Hematopoietic multipotent progenitor cell treated with erythropoietin and hydrocortisone succinate and interleukin-3 and kit ligand, for 6 days (in vitro differentiated cells): ENCODE data around the gene PAK5.

Source experiments
- DNase-seq: peaks from one replicate; pipeline ENCODE4 v3.0.0-alpha.2; 2015

PAK5 gene

DNA sequence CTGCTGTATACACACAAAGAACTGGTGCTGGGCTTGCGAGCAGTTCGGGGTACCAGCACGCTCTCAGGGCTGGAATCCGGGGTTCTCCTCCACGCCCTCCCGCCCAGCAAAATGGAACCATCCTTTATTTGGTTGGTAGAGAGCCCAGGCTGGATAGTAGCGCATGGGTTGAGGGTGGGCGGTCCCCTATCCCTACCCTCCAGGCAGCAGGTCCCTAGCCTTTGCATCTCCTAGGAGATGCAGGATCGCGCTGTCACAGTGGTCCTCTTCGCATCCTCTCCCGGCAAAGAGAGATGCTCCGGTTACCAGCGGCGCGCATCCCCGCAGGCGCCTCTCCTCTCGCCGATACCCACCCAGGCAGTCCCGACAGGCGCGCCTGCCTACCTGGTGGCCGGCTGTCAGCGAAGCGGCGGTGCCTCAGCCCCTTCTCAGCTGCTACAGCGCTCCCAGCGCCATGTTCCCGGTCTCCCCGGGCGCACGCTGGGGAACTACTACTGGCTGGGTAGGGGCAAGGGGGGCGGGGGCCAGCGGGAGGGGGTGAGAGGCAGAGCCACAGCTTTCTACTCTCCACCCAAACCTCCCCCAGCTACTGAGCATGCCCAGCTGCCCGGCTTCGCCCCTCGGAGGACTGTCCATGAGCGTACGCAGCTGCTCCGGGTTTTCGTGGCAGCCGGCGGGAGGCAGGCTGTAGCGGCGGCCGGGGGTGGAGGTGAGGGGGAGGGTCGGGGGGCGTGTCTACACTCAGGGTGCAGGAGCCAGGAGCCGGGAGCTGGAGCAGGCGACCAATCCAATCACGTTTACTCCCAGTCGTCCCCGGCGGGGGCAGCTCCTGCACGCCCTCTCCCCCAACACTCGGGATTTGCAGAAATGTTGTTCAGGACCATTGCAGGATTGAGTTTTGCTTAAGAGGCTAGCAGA is at the start of gene PAK5:
Gene PAK5 (minus strand): TSS at position 699 of the 918 bp plus-strand sequence. CDS start 194,748 bp downstream, outside the sequence.
- DNase-seq: peak; percentile 1

- no peak for DNase-seq
Observed at GRCh38 chr20:9887706-9888105, 48.8 kb upstream of the PAK5 start.

DNA sequence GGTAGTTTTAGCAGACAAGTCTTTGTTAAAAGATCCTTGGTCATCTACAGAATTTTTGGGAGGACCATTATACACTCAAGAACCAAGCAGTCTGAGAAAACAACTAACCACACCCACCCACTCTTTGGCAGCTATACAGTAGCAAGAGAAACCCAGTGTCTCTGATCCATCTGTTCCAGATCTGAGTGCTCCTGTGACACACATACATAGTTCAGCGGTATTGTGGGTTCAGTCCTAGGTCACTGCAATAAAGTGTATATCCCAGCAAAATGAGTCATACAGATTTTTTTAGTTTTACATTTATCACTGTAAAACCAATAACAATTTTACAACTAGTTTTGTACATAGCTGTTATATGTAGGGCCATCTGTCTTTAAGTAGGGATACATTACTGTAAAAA is 47.4 kb upstream of the PAK5 start:
- DNase-seq: no peak

DNA sequence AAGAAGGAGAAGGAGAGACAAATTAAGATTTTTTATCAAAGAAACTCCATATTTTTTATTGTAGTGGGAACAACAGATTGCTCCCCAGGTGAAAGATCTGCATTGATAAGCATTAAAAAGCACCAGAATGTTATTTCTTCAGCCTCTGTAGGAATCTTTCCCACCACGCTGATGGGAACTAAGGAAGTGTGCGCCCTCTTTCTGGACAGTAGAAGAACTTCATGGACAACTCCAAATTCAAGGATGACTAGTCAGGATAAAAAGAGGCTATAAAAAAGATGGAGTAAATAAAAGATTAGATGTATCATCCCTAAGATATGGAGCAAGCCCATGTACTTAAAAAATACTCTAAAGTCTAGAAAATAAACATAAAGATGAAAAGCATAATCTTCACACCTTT is 45.8 kb upstream of the PAK5 start:
- no peak for DNase-seq

DNA sequence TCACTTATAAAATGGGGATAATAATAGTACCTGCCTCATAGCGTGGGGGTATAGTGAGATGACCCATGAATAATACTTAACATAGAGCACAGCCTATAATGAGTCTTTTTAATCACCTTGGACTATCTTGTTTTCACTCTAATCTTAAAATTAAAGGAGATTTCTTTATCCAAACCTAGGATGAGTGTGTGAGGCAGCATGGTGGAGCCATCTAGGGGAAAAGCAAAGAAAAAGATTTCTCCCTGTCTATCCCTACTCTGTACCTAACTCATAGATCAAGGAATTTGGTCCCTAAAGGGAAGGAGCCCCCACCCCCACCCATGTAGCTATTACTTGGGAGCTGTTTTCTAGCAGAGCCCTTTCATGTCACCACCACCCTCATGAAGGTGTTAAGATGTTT is 45.2 kb upstream of the PAK5 start:
- DNase-seq: no peak

DNA sequence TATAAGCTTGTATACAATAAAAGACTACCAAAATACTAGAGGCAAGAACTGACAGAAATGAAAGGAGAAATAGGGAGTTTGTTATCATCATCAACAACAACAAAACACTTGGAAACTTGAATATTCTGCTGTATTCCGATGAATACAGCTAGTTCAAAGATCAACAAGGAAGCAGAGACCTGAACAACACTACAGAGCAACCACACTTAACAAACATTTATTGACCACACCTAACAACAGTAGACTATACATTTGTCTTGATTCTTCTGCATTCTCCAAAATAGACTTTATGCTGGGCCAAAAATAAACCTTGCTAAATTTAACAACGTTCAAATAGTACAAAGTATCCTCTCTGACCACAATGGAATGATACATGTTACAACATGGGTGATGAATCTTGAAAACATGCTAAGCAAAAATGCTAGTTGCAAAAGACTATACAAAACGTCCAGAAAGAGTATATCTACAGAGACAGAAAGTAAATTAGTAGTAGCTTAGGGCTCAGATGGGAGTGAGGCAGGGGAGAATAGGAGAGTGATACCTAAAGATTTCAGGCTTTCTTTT is 39.1 kb upstream of the PAK5 start:
- DNase-seq: no peak

GRCh38 chr20:9867196-9867980 is 28.5 kb upstream of the PAK5 start:
- DNase-seq: no peak

DNA sequence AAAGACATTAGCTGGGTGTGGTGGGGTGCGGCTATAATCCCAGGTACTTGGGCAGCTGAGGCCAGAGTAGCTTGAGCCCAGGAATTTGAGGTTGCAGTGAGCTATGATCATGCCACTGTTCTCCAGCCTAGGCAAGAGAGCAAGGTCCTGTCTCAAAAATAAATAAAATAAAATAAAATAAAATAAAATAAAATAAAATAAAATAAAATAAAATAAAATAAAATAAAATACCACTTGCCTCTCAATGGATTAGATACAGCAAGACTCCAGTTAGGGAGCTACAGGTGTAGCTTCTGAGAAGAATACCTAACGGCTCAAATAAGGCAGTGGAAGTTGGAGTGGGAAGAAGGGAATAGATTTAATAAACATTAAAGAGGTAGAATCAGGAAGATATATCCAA is 13.7 kb upstream of the PAK5 start:
- no peak for DNase-seq

- no peak for DNase-seq
Observed at GRCh38 chr20:9839626-9840025, 750 bp upstream of the PAK5 start.

DNA sequence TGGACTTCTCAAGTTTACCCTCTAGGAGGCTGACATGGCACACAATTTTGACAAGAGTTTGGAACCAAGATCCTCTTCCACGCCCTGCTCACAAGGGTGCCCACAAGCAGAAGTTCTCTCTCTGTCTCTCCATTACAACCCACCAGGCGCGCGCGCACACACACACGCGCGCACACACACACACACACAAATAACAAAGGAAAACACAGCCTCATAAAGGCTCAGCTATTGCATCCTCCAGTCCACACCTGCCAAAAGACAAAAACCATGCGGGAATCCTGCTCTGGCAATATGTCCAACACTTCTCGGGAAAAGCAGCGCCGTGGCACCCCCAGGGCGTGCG is 870 bp downstream of the PAK5 start:
- no peak for DNase-seq

- DNase-seq: peak; percentile 3
Observed at GRCh38 chr20:9837634-9838033, 1.2 kb downstream of the PAK5 start.

DNA sequence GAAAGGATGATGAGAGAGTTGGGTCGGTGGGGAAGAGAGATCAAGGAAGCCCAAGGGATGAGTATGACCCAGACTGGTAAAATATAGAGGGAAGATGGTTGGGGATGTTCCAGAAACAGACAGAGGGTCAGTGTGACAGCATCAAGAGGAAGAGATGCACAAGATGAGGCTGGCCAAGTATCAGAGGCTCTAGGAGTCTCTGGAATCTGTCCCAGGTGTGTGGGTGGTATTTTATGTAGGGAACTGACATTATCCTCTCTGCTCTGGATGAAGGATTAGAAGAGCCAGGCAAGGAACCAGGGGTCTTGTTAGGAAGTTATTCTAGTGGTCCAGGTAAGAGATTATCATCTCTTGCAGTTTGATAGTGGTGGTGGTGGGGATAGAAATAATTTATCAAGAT is 3.6 kb downstream of the PAK5 start:
- no peak for DNase-seq

DNA sequence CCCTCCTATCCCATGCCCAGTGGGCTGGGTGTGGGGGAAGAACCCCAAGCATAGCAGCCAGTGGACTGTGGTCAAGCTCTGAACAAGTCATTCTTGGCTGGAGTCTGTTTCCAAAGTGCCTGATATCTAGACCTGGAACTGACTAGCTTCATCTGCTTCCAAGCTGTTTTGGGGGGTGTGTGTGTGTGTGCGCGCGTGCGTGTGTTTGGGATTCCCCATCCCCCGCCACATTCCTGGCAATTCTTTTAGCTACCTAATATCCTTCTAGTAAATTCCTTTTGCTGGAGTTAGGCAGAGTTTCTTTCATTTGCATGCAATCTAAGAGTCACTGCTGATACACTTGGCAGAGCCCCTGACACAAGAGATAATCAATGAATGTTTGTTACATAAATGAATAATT is 7.8 kb downstream of the PAK5 start:
- DNase-seq: no peak

- no peak for DNase-seq
Observed at GRCh38 chr20:9829835-9830234, 9.0 kb downstream of the PAK5 start.

DNA sequence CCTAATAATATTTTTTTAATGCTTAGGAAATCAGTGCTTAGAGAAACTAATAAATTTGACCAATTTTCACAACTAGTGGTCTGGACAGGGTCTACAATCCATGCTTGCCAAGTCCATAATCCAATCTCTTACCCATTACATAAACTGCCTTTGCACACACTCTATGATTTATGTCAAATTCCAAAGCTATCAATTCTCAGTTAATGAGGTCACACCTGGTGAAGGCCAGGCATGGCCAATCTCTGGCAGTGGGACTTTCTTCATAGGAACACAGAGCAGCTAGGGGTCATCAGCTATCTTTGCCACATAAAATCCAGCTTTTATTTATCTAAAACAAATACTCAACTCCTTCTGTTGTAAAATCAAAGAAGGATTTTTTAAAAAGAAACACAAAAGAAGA is 21.2 kb downstream of the PAK5 start:
- no peak for DNase-seq

GRCh38 chr20:9815632-9816031 is 23.2 kb downstream of the PAK5 start:
- DNase-seq: no peak

GRCh38 chr20:9810738-9811137 is 28.1 kb downstream of the PAK5 start:
- no peak for DNase-seq

DNA sequence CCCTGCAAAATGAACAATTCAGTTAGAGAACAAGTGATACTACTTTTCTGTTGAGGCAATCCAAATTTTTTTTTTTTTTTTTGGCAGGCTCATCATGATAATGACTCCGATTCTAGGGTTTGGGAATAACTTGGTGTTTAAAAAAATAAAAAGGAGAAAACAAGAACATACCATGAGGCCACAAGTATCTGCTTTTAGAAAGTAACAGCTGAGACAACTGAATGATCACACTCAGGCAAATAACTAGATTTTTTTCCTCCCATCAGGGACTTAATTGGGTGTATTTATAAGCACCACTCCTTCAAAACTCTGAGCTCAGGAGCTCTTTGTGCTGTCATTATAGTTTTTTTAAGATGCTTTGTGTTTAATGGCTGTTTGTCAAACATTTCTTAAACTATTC is 29.6 kb downstream of the PAK5 start:
- DNase-seq: no peak

DNA sequence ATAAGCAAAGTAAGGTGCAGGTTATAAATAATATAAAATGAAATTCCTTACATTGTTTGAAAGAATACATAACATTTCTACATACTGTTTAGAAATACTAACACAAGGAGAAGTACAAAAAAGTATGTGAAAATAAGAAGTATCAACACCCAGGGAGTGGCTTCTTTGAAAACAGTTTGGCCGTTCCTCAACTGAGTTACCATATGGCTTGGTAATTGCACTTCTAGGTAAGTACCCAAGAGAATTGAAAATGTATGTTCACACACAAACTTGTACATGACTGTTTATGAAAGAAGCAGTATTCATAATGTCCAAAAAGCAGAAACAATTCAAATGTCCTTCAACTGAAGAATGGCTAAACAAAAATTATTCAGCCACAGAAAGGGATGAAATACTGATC is 30.7 kb downstream of the PAK5 start:
- no peak for DNase-seq

DNA sequence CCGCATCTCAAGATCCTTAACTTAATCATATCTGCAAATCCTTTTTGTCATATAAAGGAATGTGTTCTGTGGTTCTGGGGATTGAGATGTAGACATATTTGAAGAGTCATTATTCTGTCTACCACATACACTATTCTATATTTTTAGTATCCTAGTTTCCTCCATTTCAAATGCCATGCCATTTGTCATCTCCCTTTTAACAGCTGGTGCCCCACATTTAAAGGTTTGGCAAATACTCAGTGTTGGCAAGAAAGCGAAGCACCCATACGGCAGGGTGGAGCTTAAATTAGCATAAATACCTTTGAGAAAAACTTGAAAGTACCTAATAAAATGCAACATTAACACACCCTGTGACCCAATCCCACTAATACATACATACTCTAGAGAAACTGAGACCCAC is 31.7 kb downstream of the PAK5 start:
- DNase-seq: no peak

DNA sequence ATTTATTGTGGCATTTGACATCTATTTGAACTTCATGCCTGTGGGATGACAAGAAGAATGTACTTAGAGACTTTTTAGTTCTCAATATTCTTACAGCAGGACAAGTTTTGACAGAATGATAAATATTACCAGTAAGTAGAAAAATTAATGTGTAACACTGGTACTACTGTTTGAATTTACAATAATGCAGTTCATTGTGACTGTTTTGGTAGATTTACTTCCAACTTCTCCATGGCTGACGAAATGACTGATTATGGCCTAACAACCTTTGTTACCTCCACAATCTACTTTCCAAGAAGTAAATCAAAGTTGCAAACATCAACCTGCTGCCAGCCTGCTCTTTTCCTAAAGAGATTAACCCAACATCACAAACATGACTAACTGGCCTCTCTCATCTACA is 38.5 kb downstream of the PAK5 start:
- DNase-seq: no peak

DNA sequence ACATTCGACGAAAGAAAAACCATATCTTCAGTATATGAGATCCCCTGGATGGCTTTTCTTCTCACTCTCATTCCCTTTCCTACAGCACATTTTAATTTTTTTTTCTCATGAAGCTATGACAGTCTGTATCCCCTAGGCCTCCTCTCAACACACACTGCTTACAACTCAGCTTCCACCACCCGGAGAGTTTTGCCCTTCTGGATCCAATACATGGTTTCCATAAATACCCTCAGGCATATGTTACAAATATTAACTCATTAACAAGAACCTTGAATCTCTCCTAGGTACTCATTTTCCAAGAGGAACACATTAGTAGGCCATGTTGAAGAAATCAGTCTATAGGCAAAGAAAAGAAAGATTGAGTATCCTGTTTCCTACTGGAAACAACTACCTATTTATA is 44.0 kb downstream of the PAK5 start:
- no peak for DNase-seq

GRCh38 chr20:9792674-9793073 is 46.2 kb downstream of the PAK5 start:
- DNase-seq: no peak

GRCh38 chr20:9789131-9789530 is 49.7 kb downstream of the PAK5 start:
- no peak for DNase-seq
